HepG2 (cell line): ENCODE measurements around the gene PLPP3. TPM values are rescaled to one million over a fixed set of nuclear protein-coding genes. Genes with fewer than 3 reads are reported as not detected.

ENCODE experiments used
- CREM ChIP-seq, 2 experiments: sonication (generic) in 1 of 2; formaldehyde crosslinking in 1 of 2; IDR thresholded peaks; 2 replicates each; pipeline versions ENCODE4 v1.4.0 to v1.6.1; 2016 to 2020; ENCODE audit warnings: antibody characterized with exemption in 1 of 2, mild to moderate bottlenecking in 1 of 2, missing genetic modification reagents in 1 of 2
- DR1 ChIP-seq: sonication (generic); formaldehyde crosslinking; IDR thresholded peaks from 2 replicates; pipeline ENCODE4 v1.8.0; 2021; ENCODE audit warnings: mild to moderate bottlenecking, missing genetic modification reagents, inconsistent platforms
- GABPB1 ChIP-seq: IDR thresholded peaks from 2 replicates; pipeline ENCODE4 v1.6.1; 2016; ENCODE audit warnings: mild to moderate bottlenecking, missing genetic modification reagents, moderate library complexity, missing compliant biosample characterization
- GATAD1 ChIP-seq: IDR thresholded peaks from 2 replicates; pipeline ENCODE4 v1.6.1; 2016; ENCODE audit warnings: missing genetic modification reagents, missing compliant biosample characterization
- GATAD2A ChIP-seq: IDR thresholded peaks from 2 replicates; pipeline ENCODE4 v1.6.1; 2016
- HDAC1 ChIP-seq: sonication (generic); formaldehyde crosslinking; IDR thresholded peaks from 2 replicates; pipeline ENCODE4 v1.5.1; 2020; ENCODE audit warnings: mild to moderate bottlenecking, missing genetic modification reagents
- MLLT10 ChIP-seq: sonication (generic); formaldehyde crosslinking; IDR thresholded peaks from 2 replicates; pipeline ENCODE4 v1.4.0; 2020; ENCODE audit warnings: missing genetic modification reagents
- NCOR1 ChIP-seq: fragments of 200-600 bp; sonication (generic); IDR thresholded peaks from 2 replicates; pipeline ENCODE4 v1.7.0; 2017; ENCODE audit warnings: antibody characterized with exemption, low read length, borderline replicate concordance
- PHF21A ChIP-seq: sonication (generic); formaldehyde crosslinking; IDR thresholded peaks from 2 replicates; pipeline ENCODE4 v1.5.0; 2020; ENCODE audit warnings: mild to moderate bottlenecking, missing genetic modification reagents
- PPARG ChIP-seq: conservative IDR thresholded peaks from 2 replicates; pipeline ENCODE4 v1.6.1; 2016; ENCODE audit warnings: missing biosample characterization, missing genetic modification reagents
- SATB2 ChIP-seq: sonication (generic); formaldehyde crosslinking; IDR thresholded peaks from 2 replicates; pipeline ENCODE4 v1.5.0; 2020; ENCODE audit warnings: missing genetic modification reagents
- SP4 ChIP-seq: sonication (generic); formaldehyde crosslinking; IDR thresholded peaks from 2 replicates; pipeline ENCODE4 v1.8.1; 2023; ENCODE audit warnings: mild to moderate bottlenecking, missing genetic modification reagents
- SRSF4 ChIP-seq: fragments of 200-400 bp; formaldehyde crosslinking; IDR thresholded peaks from one replicate; pipeline ENCODE4 v1.6.1; 2018; ENCODE audit warnings: mild to moderate bottlenecking, low read depth, low read length, moderate library complexity; ENCODE audit not compliant: poor library complexity, severe bottlenecking
- TGIF2 ChIP-seq: IDR thresholded peaks from 2 replicates; pipeline ENCODE4 v1.6.1; 2016; ENCODE audit warnings: control low read depth, missing compliant biosample characterization
- YEATS2 ChIP-seq: sonication (generic); formaldehyde crosslinking; IDR thresholded peaks from 2 replicates; pipeline ENCODE4 v1.4.0; 2020; ENCODE audit warnings: missing genetic modification reagents, borderline replicate concordance
- ZFP36 ChIP-seq: fragments of 150-350 bp; IDR thresholded peaks from 2 replicates; pipeline ENCODE4 v1.6.1; 2018; ENCODE audit warnings: borderline replicate concordance, low read length, low read depth; ENCODE audit not compliant: partially characterized antibody
- ZFP41 ChIP-seq: sonication (generic); formaldehyde crosslinking; IDR thresholded peaks from 2 replicates; pipeline ENCODE4 v1.4.0; 2020; ENCODE audit warnings: mild to moderate bottlenecking, missing genetic modification reagents, borderline replicate concordance
- ZFX ChIP-seq: sonication (generic); formaldehyde crosslinking; IDR thresholded peaks from 2 replicates; pipeline ENCODE4 v1.4.0; 2020; ENCODE audit warnings: mild to moderate bottlenecking, low read depth, missing genetic modification reagents, moderate library complexity
- ZNF644 ChIP-seq: IDR thresholded peaks from 2 replicates; pipeline ENCODE4 v1.6.1; 2016; ENCODE audit warnings: low read depth
- polyA plus RNA-seq, 8 experiments: library from polyadenylated mRNA; depleted of rRNA in 3 of 8; stranded (reverse) in 7 of 8; unstranded in 1 of 8; fragments of >200 nt; fragmentation: Illumina TruSeq in 4 of 8; extraction: Trizol in 4 of 8; gene quantifications; 2 replicates each; pipeline versions ENCODE4 v1.2.1 to v1.2.3, GENCODE V29; 2011 to 2016; ENCODE audit warnings: low read depth in 4 of 8, missing spikeins in 1 of 8, mixed read lengths in 1 of 8; ENCODE audit not compliant: insufficient read depth in 1 of 8
- total RNA-seq, 5 experiments: library from RNA; depleted of rRNA; stranded (reverse); fragments of >200 nt; fragmentation: Illumina TruSeq; extraction: Trizol; gene quantifications; 2 replicates each; pipeline ENCODE4 v1.2.3, GENCODE V29; 2016; ENCODE audit warnings: low read depth in 1 of 5
- TF ChIP-seq, protein P1 (sequence below): IDR thresholded peaks from 2 replicates; pipeline ENCODE4 v1.6.1; 2018; ENCODE audit warnings: missing genetic modification reagents, mild to moderate bottlenecking, missing compliant biosample characterization
- TF ChIP-seq, protein P2 (sequence below): sonication (generic); formaldehyde crosslinking; IDR thresholded peaks from 2 replicates; pipeline ENCODE4 v1.4.0; 2020; ENCODE audit warnings: missing genetic modification reagents
- TF ChIP-seq, protein P3 (sequence below): sonication (generic); formaldehyde crosslinking; IDR thresholded peaks from 2 replicates; pipeline ENCODE4 v1.4.0; 2020; ENCODE audit warnings: missing genetic modification reagents

Gene PLPP3
- total and polyA plus RNA-seq, 2 of the 13 experiments (the other 11 are each of a cell fraction or from before 2014, with no cell fraction given): 49.7 to 65.8 TPM

DNA sequence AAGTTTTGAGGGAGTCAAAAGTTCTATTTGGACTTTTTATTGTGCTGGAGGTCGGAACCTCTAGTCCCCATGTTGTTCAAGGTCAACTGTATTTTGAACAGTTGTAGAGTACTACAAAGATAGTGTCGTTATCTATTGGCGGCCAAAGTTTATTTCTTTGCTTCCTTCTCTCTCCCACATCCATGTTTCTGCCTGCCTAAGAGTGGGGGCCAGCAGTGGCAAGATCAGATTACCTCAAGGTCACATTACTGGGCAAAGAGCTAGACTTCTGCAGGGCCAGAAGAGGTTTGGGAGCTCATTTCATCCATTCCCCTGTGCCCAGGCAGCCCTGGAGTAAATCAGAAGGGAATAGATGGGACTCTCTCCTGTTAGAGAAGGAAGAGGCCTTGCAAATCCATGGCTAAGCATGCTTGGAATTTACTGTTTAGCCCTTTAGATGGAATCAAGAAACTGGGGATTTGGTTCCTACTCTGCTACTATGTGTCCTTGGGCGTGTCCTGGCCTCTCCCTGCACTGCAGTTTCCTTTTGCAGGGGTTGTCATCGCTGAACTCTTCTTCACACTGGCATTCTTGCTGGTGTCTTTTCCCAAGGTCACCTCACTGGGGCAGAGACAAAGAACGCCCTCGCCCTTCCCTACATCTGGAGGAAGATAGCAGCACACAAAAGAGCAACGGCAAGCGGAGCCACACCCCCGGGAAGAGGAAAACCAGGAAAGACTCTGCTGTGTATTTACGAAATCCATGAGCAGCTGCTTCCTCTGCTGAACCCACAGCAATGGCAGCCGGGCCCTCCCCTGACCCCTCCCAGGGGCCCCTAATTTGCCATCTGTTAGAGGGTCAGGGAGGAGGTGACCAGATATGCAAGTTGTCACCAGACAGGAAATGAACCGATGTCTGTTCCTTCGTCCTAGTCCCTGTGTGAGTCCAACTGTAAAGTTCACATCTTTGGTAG is 73.3 kb downstream of the PLPP3 start (continued):
- TF ChIP-seq, protein P1, sequence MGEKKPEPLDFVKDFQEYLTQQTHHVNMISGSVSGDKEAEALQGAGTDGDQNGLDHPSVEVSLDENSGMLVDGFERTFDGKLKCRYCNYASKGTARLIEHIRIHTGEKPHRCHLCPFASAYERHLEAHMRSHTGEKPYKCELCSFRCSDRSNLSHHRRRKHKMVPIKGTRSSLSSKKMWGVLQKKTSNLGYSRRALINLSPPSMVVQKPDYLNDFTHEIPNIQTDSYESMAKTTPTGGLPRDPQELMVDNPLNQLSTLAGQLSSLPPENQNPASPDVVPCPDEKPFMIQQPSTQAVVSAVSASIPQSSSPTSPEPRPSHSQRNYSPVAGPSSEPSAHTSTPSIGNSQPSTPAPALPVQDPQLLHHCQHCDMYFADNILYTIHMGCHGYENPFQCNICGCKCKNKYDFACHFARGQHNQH (CRISPR knock-in tag): no peak
- TF ChIP-seq DR1 (CRISPR knock-in tag) (no peak), ZFP36 (no peak), ZNF644 (no peak), ZFX (CRISPR knock-in tag) (0 out of 2 replicates have a peak, but pooled peaks have one; percentile 0), GATAD2A (CRISPR knock-in tag) (peak; percentile 67), PHF21A (no peak), SRSF4 (no peak), MLLT10 (CRISPR knock-in tag) (no peak), YEATS2 (no peak), ZFP41 (CRISPR knock-in tag) (no peak), HDAC1 (CRISPR knock-in tag) (no peak), TGIF2 (CRISPR knock-in tag) (no peak), SP4 (no peak), GABPB1 (CRISPR knock-in tag) (no peak), NCOR1 (no peak), CREM (IDR thresholded peaks at IDR 0.05) (0 out of 2 replicates have a peak, but pooled peaks have one; percentile 24), CREM (CRISPR knock-in tag; IDR thresholded peaks at IDR 0.05) (no peak), GATAD1 (CRISPR knock-in tag) (no peak), SATB2 (CRISPR knock-in tag) (no peak; the same call in 1 of the 2 replicates), PPARG (peak; percentile 53; the same call in 1 of the 2 replicates)
- TF ChIP-seq, protein P2, sequence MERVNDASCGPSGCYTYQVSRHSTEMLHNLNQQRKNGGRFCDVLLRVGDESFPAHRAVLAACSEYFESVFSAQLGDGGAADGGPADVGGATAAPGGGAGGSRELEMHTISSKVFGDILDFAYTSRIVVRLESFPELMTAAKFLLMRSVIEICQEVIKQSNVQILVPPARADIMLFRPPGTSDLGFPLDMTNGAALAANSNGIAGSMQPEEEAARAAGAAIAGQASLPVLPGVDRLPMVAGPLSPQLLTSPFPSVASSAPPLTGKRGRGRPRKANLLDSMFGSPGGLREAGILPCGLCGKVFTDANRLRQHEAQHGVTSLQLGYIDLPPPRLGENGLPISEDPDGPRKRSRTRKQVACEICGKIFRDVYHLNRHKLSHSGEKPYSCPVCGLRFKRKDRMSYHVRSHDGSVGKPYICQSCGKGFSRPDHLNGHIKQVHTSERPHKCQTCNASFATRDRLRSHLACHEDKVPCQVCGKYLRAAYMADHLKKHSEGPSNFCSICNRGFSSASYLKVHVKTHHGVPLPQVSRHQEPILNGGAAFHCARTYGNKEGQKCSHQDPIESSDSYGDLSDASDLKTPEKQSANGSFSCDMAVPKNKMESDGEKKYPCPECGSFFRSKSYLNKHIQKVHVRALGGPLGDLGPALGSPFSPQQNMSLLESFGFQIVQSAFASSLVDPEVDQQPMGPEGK (CRISPR knock-in tag): peak; percentile 71
- TF ChIP-seq, protein P3, sequence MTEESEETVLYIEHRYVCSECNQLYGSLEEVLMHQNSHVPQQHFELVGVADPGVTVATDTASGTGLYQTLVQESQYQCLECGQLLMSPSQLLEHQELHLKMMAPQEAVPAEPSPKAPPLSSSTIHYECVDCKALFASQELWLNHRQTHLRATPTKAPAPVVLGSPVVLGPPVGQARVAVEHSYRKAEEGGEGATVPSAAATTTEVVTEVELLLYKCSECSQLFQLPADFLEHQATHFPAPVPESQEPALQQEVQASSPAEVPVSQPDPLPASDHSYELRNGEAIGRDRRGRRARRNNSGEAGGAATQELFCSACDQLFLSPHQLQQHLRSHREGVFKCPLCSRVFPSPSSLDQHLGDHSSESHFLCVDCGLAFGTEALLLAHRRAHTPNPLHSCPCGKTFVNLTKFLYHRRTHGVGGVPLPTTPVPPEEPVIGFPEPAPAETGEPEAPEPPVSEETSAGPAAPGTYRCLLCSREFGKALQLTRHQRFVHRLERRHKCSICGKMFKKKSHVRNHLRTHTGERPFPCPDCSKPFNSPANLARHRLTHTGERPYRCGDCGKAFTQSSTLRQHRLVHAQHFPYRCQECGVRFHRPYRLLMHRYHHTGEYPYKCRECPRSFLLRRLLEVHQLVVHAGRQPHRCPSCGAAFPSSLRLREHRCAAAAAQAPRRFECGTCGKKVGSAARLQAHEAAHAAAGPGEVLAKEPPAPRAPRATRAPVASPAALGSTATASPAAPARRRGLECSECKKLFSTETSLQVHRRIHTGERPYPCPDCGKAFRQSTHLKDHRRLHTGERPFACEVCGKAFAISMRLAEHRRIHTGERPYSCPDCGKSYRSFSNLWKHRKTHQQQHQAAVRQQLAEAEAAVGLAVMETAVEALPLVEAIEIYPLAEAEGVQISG: no peak
